Kidney (tissue), 14 donors: ENCODE data around the gene PCBD2. TPM values are rescaled to one million over a fixed set of nuclear protein-coding genes. Genes with fewer than 3 reads are reported as not detected.

ENCODE experiments used
- DNase-seq, 5 donors: peaks; one replicate each; pipeline ENCODE4 v3.0.0-alpha.2; 2013 to 2020
- FAIRE-seq: peaks from 2 replicates; lab custom pipeline; 2012; peaks lifted over from hg19 to GRCh38; lab: Jason Lieb, UNC
- H3K27ac ChIP-seq, 2 donors: one replicate each; pipeline ENCODE4 v1.7.0; 2013; ENCODE audit warnings: low read depth in 2 of 2, low read length in 2 of 2, inconsistent platforms in 1 of 2
- H3K27me3 ChIP-seq: one replicate; pipeline ENCODE4 v1.7.1; 2013; ENCODE audit warnings: low read length, inconsistent platforms; ENCODE audit not compliant: control insufficient read depth, insufficient read depth
- H3K36me3 ChIP-seq, 3 donors: one replicate each; pipeline versions ENCODE4 v1.7.0 to v1.7.1; 2013; ENCODE audit warnings: low read length in 3 of 3, control low read depth in 1 of 3, inconsistent platforms in 1 of 3; ENCODE audit not compliant: insufficient read depth in 3 of 3, control insufficient read depth in 2 of 3
- H3K4me1 ChIP-seq, 3 donors: one replicate each; pipeline versions ENCODE4 v1.7.0 to v1.7.1; 2013; ENCODE audit warnings: low read length in 3 of 3, inconsistent platforms in 1 of 3, low read depth in 1 of 3; ENCODE audit not compliant: control insufficient read depth in 2 of 3, insufficient read depth in 2 of 3
- H3K4me3 ChIP-seq, 3 donors: one replicate each; pipeline versions ENCODE4 v1.7.0 to v1.8.1; 2013; ENCODE audit warnings: low read length in 3 of 3, control low read depth in 1 of 3, inconsistent platforms in 1 of 3
- H3K9ac ChIP-seq, 3 donors: one replicate each; pipeline versions ENCODE4 v1.7.0 to v1.7.1; 2013; ENCODE audit warnings: low read length in 3 of 3, control low read depth in 1 of 3, inconsistent platforms in 1 of 3
- H3K9me3 ChIP-seq, 3 donors: one replicate each; pipeline versions ENCODE4 v1.7.0 to v1.7.1; 2013; ENCODE audit warnings: low read length in 3 of 3, control low read depth in 1 of 3, inconsistent platforms in 1 of 3; ENCODE audit not compliant: control insufficient read depth in 2 of 3, insufficient read depth in 1 of 3
- CTCF ChIP-seq: IDR thresholded peaks from 3 replicates; pipeline ENCODE4 v1.5.1; 2012; ENCODE audit warnings: mild to moderate bottlenecking, moderate library complexity, borderline replicate concordance; ENCODE audit not compliant: insufficient read depth; ENCODE audit errors: extremely low read depth
- intact Hi-C: fragments of 100-400 bp; cut with DNase I; formaldehyde crosslinking; loops from one replicate; pipeline ENCODE4 v1.11.1; 2022
- polyA plus RNA-seq: library from polyadenylated mRNA; stranded (reverse); fragments of 350-450 nt; fragmentation: Illumina TruSeq; extraction: RNeasy Lipid Tissue Mini Kit (QIAGEN cat#74804); gene quantifications from one replicate; pipeline ENCODE4 v1.2.3, GENCODE V29; 2014; ENCODE audit warnings: low read depth, low replicate concordance; ENCODE audit not compliant: insufficient read depth
- total RNA-seq: library from RNA; stranded (reverse); fragmentation: NEBNext Ultra II Directional; extraction: Animal tissue kit (Norgen Biotek cat#: 25700); gene quantifications from one replicate; pipeline ENCODE4 v1.2.1, GENCODE V29; 2021
- donor health status: control.
- donor health status: control.
- donor health status: control.
- donor health status: control.
- donor health status: control.
- donor health status: DM: yes; HTN: yes; CAD: no.
- donor health status: Normal renal cell carcinoma (clear cell type).

Gene PCBD2
- total and polyA plus RNA-seq, 2 donors from 2014 or later: 8.4 to 19.2 TPM

GRCh38 chr5:134957920-134958608 is 53.1 kb downstream of the PCBD2 start:
- TF ChIP-seq CTCF: no peak
- intact Hi-C loops: no loop called here
- DNase-seq: no peak
- H3K9me3 ChIP-seq: peaks cover 0 to 7% (median 0%) of the 10 kb centered on the region in 3 donors
- H3K36me3 ChIP-seq: peaks cover 0 to 8% (median under 1%) of the 10 kb centered on the region in 3 donors
- no peak for FAIRE-seq
- no peak overlapping the region for H3K4me3 ChIP-seq
- no peak overlapping the region for H3K27ac ChIP-seq
- no peaks in the 10 kb centered on the region for H3K27me3 ChIP-seq
- peaks cover 0 to 5% (median 0%) of the 10 kb centered on the region in 3 donors for H3K4me1 ChIP-seq
- H3K9ac ChIP-seq: no peak overlapping the region

GRCh38 chr5:134958755-134959154 is 53.8 kb downstream of the PCBD2 start:
- DNase-seq (no peak), FAIRE-seq (no peak)
- Histone ChIP-seq H3K4me3 (no peak overlapping the region), H3K27ac (no peak overlapping the region), H3K36me3 (peaks cover 0 to 8% (median 3%) of the 10 kb centered on the region in 3 donors), H3K27me3 (no peaks in the 10 kb centered on the region), H3K4me1 (peaks cover 0 to 5% (median 0%) of the 10 kb centered on the region in 3 donors), H3K9ac (no peak overlapping the region), H3K9me3 (peaks cover 0 to 7% (median 0%) of the 10 kb centered on the region in 3 donors)
- intact Hi-C loops: no loop called here
- TF ChIP-seq CTCF: no peak

- intact Hi-C loops: no loop called here
- H3K36me3 ChIP-seq: peaks cover 0 to 14% (median 3%) of the 10 kb centered on the region in 3 donors
- DNase-seq (no peak), FAIRE-seq (no peak)
- H3K9ac ChIP-seq: no peak overlapping the region
- H3K27me3 ChIP-seq: no peaks in the 10 kb centered on the region
- H3K4me3 ChIP-seq: no peak overlapping the region
- peaks cover 0 to 5% (median 0%) of the 10 kb centered on the region in 3 donors for H3K4me1 ChIP-seq
- no peak overlapping the region for H3K27ac ChIP-seq
- no peak for TF ChIP-seq CTCF
- H3K9me3 ChIP-seq: no peaks in the 10 kb centered on the region
These were observed 58.2 kb downstream of the PCBD2 start for GRCh38 chr5:134963098-134963497.
